Activated T-helper 1 cell treated with anti-CD3 and anti-CD28 coated beads, Interleukin-2, amount 50 U/mL, for 16 hours (primary cell): ENCODE data around the gene RTN4RL1.

ENCODE experiments used
- DNase-seq, 2 donors: peaks; one replicate each; pipeline ENCODE4 v3.0.0-alpha.2; 2020; ENCODE audit warnings: low read depth in 1 of 2, low spot score in 1 of 2

Gene RTN4RL1

GRCh38 chr17:2047590-2047989 is 22.5 kb upstream of the RTN4RL1 start:
- no peak for DNase-seq

- DNase-seq: no peak
These were observed 19.2 kb upstream of the RTN4RL1 start for GRCh38 chr17:2044263-2044894.

- DNase-seq: no peak
These were observed 18.7 kb upstream of the RTN4RL1 start for GRCh38 chr17:2043785-2044184.

GRCh38 chr17:2042933-2043332 is 17.8 kb upstream of the RTN4RL1 start:
- DNase-seq: no peak

GRCh38 chr17:2042390-2042847 is 17.3 kb upstream of the RTN4RL1 start:
- no peak for DNase-seq

- DNase-seq: peak; percentile 95 to 96
These were observed 16.6 kb upstream of the RTN4RL1 start, which contains the start of gene OVCA2 for GRCh38 chr17:2041561-2042389. Gene OVCA2 (plus strand): TSS chr17:2042022. CDS start chr17:2042048, 26 bp downstream.

- no peak for DNase-seq
These were observed 15.9 kb upstream of the RTN4RL1 start for GRCh38 chr17:2040942-2041560.

- no peak for DNase-seq
These were observed 15.2 kb upstream of the RTN4RL1 start for GRCh38 chr17:2040219-2040827.

- no peak for DNase-seq
These were observed 12.0 kb upstream of the RTN4RL1 start for GRCh38 chr17:2037155-2037554.

GRCh38 chr17:2035541-2036488 is 10.7 kb upstream of the RTN4RL1 start:
- DNase-seq: no peak

GRCh38 chr17:2034806-2035540 is 9.8 kb upstream of the RTN4RL1 start:
- no peak for DNase-seq

GRCh38 chr17:2034157-2034556 is 9.0 kb upstream of the RTN4RL1 start:
- DNase-seq: no peak

- DNase-seq: no peak
These were observed 8.0 kb upstream of the RTN4RL1 start for GRCh38 chr17:2033153-2033552.

GRCh38 chr17:2030779-2031163 is 5.6 kb upstream of the RTN4RL1 start:
- DNase-seq: no peak

GRCh38 chr17:2029911-2030778 is 5.0 kb upstream of the RTN4RL1 start, which contains the start of gene DPH1:
Gene DPH1 (plus strand): TSS chr17:2030153. CDS start chr17:2030170, 17 bp downstream.
- peak; percentile 67 to 80 for DNase-seq

- DNase-seq: no peak
These were observed 3.6 kb upstream of the RTN4RL1 start for GRCh38 chr17:2028737-2029136.

- DNase-seq: no peak
These were observed 3.1 kb upstream of the RTN4RL1 start for GRCh38 chr17:2028234-2028614.

- no peak for DNase-seq
These were observed 2.5 kb upstream of the RTN4RL1 start for GRCh38 chr17:2027528-2028233.
